Muscle layer of duodenum (tissue), 2 donors: ENCODE measurements around the gene DAPK2.

ENCODE experiments used
- H3K27ac ChIP-seq: one replicate; pipeline ENCODE4 v1.7.0; 2013; ENCODE audit warnings: mild to moderate bottlenecking, low read length
- H3K27me3 ChIP-seq: one replicate; pipeline ENCODE4 v1.7.0; 2013; ENCODE audit warnings: low read depth, mild to moderate bottlenecking, control low read depth, low read length
- H3K36me3 ChIP-seq, 2 donors: one replicate each; pipeline ENCODE4 v1.7.0; 2013; ENCODE audit warnings: low read length in 2 of 2, control low read depth in 1 of 2, mild to moderate bottlenecking in 1 of 2; ENCODE audit not compliant: insufficient read depth in 2 of 2, control insufficient read depth in 1 of 2
- H3K4me1 ChIP-seq, 2 donors: one replicate each; pipeline ENCODE4 v1.7.0; 2013; ENCODE audit warnings: low read length in 2 of 2, mild to moderate bottlenecking in 2 of 2, control low read depth in 1 of 2, moderate library complexity in 1 of 2; ENCODE audit not compliant: insufficient read depth in 2 of 2, control insufficient read depth in 1 of 2
- H3K4me3 ChIP-seq, 2 donors: one replicate each; pipeline ENCODE4 v1.7.0; 2013; ENCODE audit warnings: low read length in 2 of 2, low read depth in 1 of 2, mild to moderate bottlenecking in 1 of 2
- H3K9me3 ChIP-seq, 2 donors: one replicate each; pipeline ENCODE4 v1.7.0; 2013; ENCODE audit warnings: low read length in 2 of 2, control low read depth in 1 of 2, mild to moderate bottlenecking in 1 of 2; ENCODE audit not compliant: control insufficient read depth in 1 of 2
- donor health status: healthy.

Gene DAPK2

DNA sequence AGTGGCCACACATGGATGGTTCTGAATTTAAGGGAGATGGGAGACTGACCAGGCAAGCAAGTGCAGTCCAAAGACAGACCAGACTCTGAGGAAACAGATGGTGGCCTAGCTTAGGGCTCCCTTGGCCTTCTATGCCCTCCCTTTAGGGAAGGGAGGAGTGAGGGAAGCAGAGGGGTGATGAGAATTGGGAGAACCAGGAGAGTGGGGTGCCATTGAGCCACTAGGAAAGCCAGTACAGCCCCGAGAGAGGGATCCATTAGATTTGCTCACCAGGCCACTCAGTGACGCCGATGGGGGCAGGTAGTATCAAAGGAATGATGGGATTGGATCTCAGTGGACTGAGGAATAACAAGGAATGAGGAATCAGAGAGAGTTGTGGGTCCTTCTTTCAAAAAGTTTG lies 182.1 kb downstream of the DAPK2 start:
- Histone ChIP-seq H3K4me3 (no peak overlapping the region), H3K36me3 (no peaks in the 10 kb centered on the region)

DNA sequence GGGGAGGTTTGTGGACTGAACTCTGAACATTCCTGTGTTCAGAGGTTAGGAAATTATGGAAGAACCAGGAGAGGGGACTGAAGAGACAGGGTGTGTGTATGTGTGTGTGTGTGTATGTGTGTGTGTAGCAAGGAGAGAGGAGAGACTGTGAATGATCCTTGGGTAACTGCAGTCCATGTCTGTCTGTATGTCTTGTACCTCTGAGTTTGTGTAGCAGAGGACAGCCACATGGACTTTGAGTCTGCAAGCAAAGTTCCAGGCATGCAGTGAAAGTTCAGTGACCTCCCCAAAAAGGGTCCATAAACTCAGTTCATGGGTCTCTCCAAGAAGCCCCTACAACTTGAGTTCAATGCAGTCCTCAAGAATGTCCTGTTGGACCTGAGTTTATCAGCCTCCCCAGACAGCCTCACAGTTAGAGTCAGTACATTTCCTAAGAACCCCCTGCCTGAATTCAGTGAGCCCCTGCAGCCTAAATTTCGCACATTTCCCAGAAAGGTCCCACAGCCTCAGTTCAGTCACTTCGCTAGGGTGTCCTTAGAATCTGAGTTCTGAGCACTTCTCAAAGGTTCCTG lies 184.3 kb downstream of the DAPK2 start:
- H3K9me3 ChIP-seq: no peaks in the 10 kb centered on the region
- no peak overlapping the region for H3K27ac ChIP-seq
- no peaks in the 10 kb centered on the region for H3K27me3 ChIP-seq
- no peaks in the 10 kb centered on the region for H3K36me3 ChIP-seq
- no peak overlapping the region for H3K4me3 ChIP-seq
- peaks cover 5 to 7% of the 10 kb centered on the region in 2 donors for H3K4me1 ChIP-seq

More for the DNA sequence above, 182.1 kb downstream of the DAPK2 start:
- Histone ChIP-seq H3K27ac (no peak overlapping the region), H3K4me1 (peaks cover 0 to 1% of the 10 kb centered on the region in 2 donors), H3K9me3 (no peaks in the 10 kb centered on the region), H3K27me3 (no peaks in the 10 kb centered on the region)

DNA sequence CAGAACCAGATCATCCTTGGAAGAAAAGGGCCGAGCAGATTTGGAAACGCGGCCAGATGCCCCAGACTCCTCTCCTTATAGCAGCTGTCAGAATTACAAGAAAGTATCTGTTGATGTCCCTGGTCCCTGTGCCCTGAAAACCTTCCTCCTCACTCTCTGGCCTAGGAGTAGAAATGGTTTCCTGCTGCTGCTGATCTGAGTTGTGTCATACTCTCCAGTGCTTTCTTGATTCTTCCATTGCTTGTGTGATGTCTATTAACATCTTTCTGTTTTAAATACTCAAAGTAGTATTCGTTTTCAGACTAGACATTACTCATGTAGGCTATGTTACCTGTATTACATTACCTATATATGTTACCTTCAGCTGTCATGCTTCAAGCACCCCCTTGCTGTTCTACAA lies 185.7 kb downstream of the DAPK2 start:
- Histone ChIP-seq H3K4me1 (peaks cover 5 to 7% of the 10 kb centered on the region in 2 donors), H3K36me3 (no peaks in the 10 kb centered on the region), H3K9me3 (no peaks in the 10 kb centered on the region), H3K4me3 (no peak overlapping the region), H3K27me3 (no peaks in the 10 kb centered on the region), H3K27ac (no peak overlapping the region)

DNA sequence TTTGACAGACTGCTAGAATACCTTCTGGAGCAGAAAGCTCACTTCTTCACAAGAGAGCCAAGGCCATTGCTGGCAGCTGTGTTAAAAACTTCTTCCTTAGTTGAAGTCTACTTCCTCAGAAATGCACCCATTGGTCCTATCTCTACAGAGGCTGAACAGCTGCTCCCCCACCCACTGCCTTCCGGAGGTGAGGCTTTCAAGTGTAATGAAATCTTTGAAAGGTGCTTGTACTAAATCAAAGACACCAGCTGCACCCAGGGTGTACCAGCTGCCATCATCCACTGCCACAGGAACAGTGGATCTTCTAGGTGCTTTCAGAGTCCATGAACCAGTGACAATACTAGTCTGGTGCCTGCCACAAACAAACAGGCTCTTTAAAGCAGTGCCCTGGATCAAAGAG lies 186.1 kb downstream of the DAPK2 start:
- Histone ChIP-seq H3K27me3 (no peaks in the 10 kb centered on the region), H3K4me1 (peaks cover 5 to 7% of the 10 kb centered on the region in 2 donors), H3K27ac (no peak overlapping the region), H3K36me3 (no peaks in the 10 kb centered on the region), H3K4me3 (no peak overlapping the region), H3K9me3 (no peaks in the 10 kb centered on the region)

DNA sequence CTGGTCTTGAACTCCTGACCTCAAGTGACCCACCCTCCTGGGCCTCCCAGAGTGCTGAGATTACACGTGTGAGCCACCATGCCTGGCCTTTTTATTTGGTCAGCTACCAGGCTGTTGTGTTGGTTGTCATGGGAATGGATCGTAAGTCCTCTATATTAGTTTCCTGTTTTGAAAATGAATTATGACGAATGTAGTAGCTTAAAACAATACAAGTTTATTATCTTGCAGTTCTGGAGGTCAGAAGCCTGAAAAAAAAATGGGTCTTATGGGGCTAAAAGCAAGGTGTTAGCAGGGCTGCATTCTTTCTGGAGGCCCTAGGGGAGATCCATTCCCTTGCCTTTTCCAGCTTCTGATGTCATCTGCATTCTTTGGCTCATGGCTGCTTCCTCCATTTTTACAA lies 187.4 kb downstream of the DAPK2 start:
- Histone ChIP-seq H3K27me3 (no peaks in the 10 kb centered on the region), H3K4me3 (no peak overlapping the region), H3K27ac (no peak overlapping the region), H3K4me1 (peaks cover 5 to 7% of the 10 kb centered on the region in 2 donors), H3K36me3 (no peaks in the 10 kb centered on the region), H3K9me3 (no peaks in the 10 kb centered on the region)

DNA sequence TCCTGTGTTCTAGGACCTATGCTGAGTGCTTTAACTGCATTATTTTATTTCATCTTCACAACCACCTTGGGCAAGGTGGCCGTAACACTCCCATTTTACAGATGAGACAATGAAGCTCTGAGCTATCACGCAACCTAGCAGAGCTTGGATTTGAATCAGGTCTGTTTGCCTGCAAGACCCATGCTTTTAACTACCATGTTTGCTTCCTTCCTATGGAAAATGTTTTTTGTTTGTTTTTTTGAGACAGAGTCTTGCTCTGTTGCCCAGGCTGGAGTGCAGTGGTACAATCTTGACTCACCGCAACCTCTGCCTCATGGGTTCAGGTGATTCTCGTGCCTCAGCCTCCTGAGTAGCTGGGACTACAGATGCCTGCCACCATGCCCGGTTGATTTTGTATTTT lies 187.8 kb downstream of the DAPK2 start:
- peaks cover 5 to 7% of the 10 kb centered on the region in 2 donors for H3K4me1 ChIP-seq
- H3K36me3 ChIP-seq: no peaks in the 10 kb centered on the region
- H3K27me3 ChIP-seq: no peaks in the 10 kb centered on the region
- no peak overlapping the region for H3K4me3 ChIP-seq
- no peak overlapping the region for H3K27ac ChIP-seq
- H3K9me3 ChIP-seq: no peaks in the 10 kb centered on the region

DNA sequence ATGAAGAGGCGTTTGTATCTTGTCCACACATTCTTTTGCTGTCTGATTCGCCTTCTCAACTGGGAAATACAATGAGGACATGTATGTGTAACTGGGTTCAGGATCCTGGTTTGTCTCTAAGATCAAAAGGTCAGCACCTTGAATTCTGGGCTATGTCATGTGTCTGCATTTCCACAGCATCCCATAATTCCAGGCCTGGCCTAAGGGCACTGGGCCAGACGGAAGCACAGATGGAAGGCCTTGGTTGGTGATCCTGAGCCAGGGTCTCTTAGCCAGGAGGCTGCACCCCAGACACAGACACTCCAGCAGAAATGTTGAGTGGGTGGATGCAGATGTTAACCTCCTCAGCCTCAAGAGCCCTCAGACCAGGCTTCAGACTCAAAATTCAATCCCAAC lies 188.8 kb downstream of the DAPK2 start:
- H3K4me3 ChIP-seq: no peak overlapping the region
- no peaks in the 10 kb centered on the region for H3K36me3 ChIP-seq
- no peak overlapping the region for H3K27ac ChIP-seq
- no peaks in the 10 kb centered on the region for H3K9me3 ChIP-seq
- peaks cover 5 to 7% of the 10 kb centered on the region in 2 donors for H3K4me1 ChIP-seq
- no peaks in the 10 kb centered on the region for H3K27me3 ChIP-seq
